ENCODE results near the gene RPL18A.

GRCh38 chr19:17811103-17811502 is 48.6 kb upstream of the RPL18A start:
- no peak for TF ChIP-seq EP300 (IDR thresholded peaks at IDR 0.05)
- no peak for TF ChIP-seq CTCF (IDR thresholded peaks at IDR 0.05)
- no peak for TF ChIP-seq PHF8 (IDR thresholded peaks at IDR 0.05; ENCODE audit: borderline replicate concordance, low read depth)
- no peak for TF ChIP-seq ESRRA (IDR thresholded peaks at IDR 0.05; ENCODE audit: borderline replicate concordance, low read length)
- no peak for TF ChIP-seq JUN (IDR thresholded peaks at IDR 0.05)
- TF ChIP-seq POLR2A (IDR thresholded peaks at IDR 0.05; ENCODE audit: low read length): no peak
- TF ChIP-seq POLR2AphosphoS2 (conservative IDR thresholded peaks at IDR 0.05; ENCODE audit: low read length): no peak
- no peak for TF ChIP-seq HDAC2 (IDR thresholded peaks at IDR 0.05)
- no peak for TF ChIP-seq HMGXB4 (CRISPR knock-in tag; IDR thresholded peaks at IDR 0.05; ENCODE audit: borderline replicate concordance)
- no peak for TF ChIP-seq ELK1 (IDR thresholded peaks at IDR 0.05; ENCODE audit: low read depth, low read length)
- TF ChIP-seq SMC3 (IDR thresholded peaks at IDR 0.05): no peak
- no peak for TF ChIP-seq MYC (IDR thresholded peaks at IDR 0.05; ENCODE audit: borderline replicate concordance, low read length)
